Caco-2 (cell line): ENCODE measurements around the gene CD300A. TPM values are rescaled to one million over a fixed set of nuclear protein-coding genes. Genes with fewer than 3 reads are reported as not detected.

ENCODE experiments used
- BruUV-seq: library from RNA; stranded (reverse); fragments of 400-500 nt; replicated peaks from 2 replicates; lab custom pipeline; 2021; lab: Mats Ljungman, UMichigan
- CTCF ChIA-PET: fragments of 300-600 bp; sonication (Branson Sonifier 250); formaldehyde crosslinking; loops from one replicate; lab custom pipeline; 2022; ENCODE audit warnings: antibody characterized with exemption; lab: Charles Lee
- POLR2A ChIA-PET: fragments of 300-600 bp; sonication (Branson Sonifier 250); formaldehyde crosslinking; loops from one replicate; lab custom pipeline; 2022; ENCODE audit warnings: antibody characterized with exemption; lab: Charles Lee
- DNase-seq, 2 experiments: peaks; one replicate each; pipeline versions ENCODE4 v3.0.0 to v3.0.0-alpha.2; 2020 to 2022
- H3K27me3 ChIP-seq: replicated peaks from 2 replicates; pipeline ENCODE4 v1.6.0; 2011; ENCODE audit warnings: low read length; ENCODE audit not compliant: control insufficient read depth, insufficient read depth
- H3K36me3 ChIP-seq: 2 replicates; pipeline ENCODE4 v1.5.1; 2011; ENCODE audit warnings: low read length; ENCODE audit not compliant: control insufficient read depth, insufficient read depth
- H3K4me1 ChIP-seq: fragments of 250-450 bp; sonication (Bioruptor Pico); 2 replicates; pipeline ENCODE4 v1.5.1; 2020; ENCODE audit warnings: mild to moderate bottlenecking
- H3K4me3 ChIP-seq: 2 replicates; pipeline ENCODE4 v1.5.1; 2011; ENCODE audit warnings: low read depth, mild to moderate bottlenecking, control low read depth, low read length
- H3K9me3 ChIP-seq: fragments of 250-450 bp; sonication (Bioruptor Pico); 2 replicates; pipeline ENCODE4 v1.5.1; 2020; ENCODE audit warnings: mild to moderate bottlenecking, moderate library complexity
- H3K27ac Mint-ChIP-seq: one replicate; pipeline ENCODE4 v1.8.0; 2022; ENCODE audit warnings: mixed read lengths; ENCODE audit not compliant: unreplicated experiment
- H3K27me3 Mint-ChIP-seq: one replicate; pipeline ENCODE4 v1.8.0; 2022; ENCODE audit warnings: mixed read lengths; ENCODE audit not compliant: insufficient read depth, unreplicated experiment
- H3K36me3 Mint-ChIP-seq: one replicate; pipeline ENCODE4 v1.8.0; 2022; ENCODE audit warnings: mild to moderate bottlenecking, mixed read lengths; ENCODE audit not compliant: insufficient read depth, unreplicated experiment
- H3K4me1 Mint-ChIP-seq: one replicate; pipeline ENCODE4 v1.8.0; 2022; ENCODE audit warnings: low read depth, mixed read lengths; ENCODE audit not compliant: unreplicated experiment
- H3K4me3 Mint-ChIP-seq: one replicate; pipeline ENCODE4 v1.8.0; 2022; ENCODE audit warnings: mild to moderate bottlenecking, moderate library complexity, mixed read lengths; ENCODE audit not compliant: unreplicated experiment
- H3K9me3 Mint-ChIP-seq: one replicate; pipeline ENCODE4 v1.8.0; 2022; ENCODE audit warnings: mixed read lengths; ENCODE audit not compliant: unreplicated experiment
- CTCF ChIP-seq, 2 experiments: fragments of 200-600 bp in 1 of 2; IDR thresholded peaks; 1 replicate in 1 of 2; 2 replicates in 1 of 2; pipeline versions ENCODE4 v1.5.1 to v1.8.0; 2011 to 2022; ENCODE audit warnings: antibody characterized with exemption in 1 of 2, control low read depth in 1 of 2, inconsistent platforms in 1 of 2, low read depth in 1 of 2, low read length in 1 of 2, mild to moderate bottlenecking in 1 of 2, moderate library complexity in 1 of 2; ENCODE audit not compliant: insufficient read depth in 1 of 2, severe bottlenecking in 1 of 2, unreplicated experiment in 1 of 2
- intact Hi-C: fragments of 100-400 bp; cut with micrococcal nuclease; formaldehyde crosslinking; loops from one replicate; pipeline ENCODE4 v1.10.0; 2022; ENCODE audit not compliant: unreplicated experiment
- total RNA-seq: library from RNA; stranded (reverse); gene quantifications from 2 replicates; pipeline ENCODE4 v1.2.3, GENCODE V29; 2022

CD300A gene
- total RNA-seq, 1 experiment from 2014 or later, result not detected

- no peaks in the 10 kb centered on the region; the same call in 1 of the 2 replicates for H3K36me3 ChIP-seq
- ChIA-PET CTCF (interaction anchor here (0.6 to 9.4 kb wide), 14 partner anchors 8 to 420 kb away, joined by 3 to 110 read pairs (median 8); partner anchors contain the start of gene GPR142), POLR2A (interaction anchor here (0.6 to 1.5 kb wide), 4 partner anchors 20 to 102 kb away, joined by 3 to 7 read pairs (median 6); no protein-coding TSS in a partner anchor)
- no peak overlapping the region for H3K27ac Mint-ChIP-seq
- peak in 1 of 2 experiments; percentile 12 for TF ChIP-seq CTCF (IDR thresholded peaks at IDR 0.05; ENCODE audit: insufficient read depth in 1 of 2, low read depth in 1 of 2, low read length in 1 of 2, severe bottlenecking in 1 of 2, unreplicated experiment in 1 of 2)
- H3K27me3 Mint-ChIP-seq, result no peaks in the 10 kb centered on the region
- peak overlapping the region; percentile 63 for H3K4me3 Mint-ChIP-seq
- H3K36me3 Mint-ChIP-seq, result no peaks in the 10 kb centered on the region
- H3K9me3 ChIP-seq, result no peaks in the 10 kb centered on the region
- peaks cover 16% of the 10 kb centered on the region for H3K4me1 ChIP-seq
- H3K4me1 Mint-ChIP-seq, result peaks cover 8% of the 10 kb centered on the region
- H3K4me3 ChIP-seq, result peak overlapping the region; percentile 30
- intact Hi-C loops, result loop anchor here (2.0 kb wide), 1 partner anchor 21 kb away; the partner anchor contains the start of gene GPRC5C
- BruUV-seq, result no TSS peak
- no peaks in the 10 kb centered on the region for H3K27me3 ChIP-seq
- H3K9me3 Mint-ChIP-seq, result no peaks in the 10 kb centered on the region
- DNase-seq, result peak in 1 of 2 experiments; percentile 91
These were observed 12.7 kb upstream of the CD300A start for GRCh38 chr17:74453665-74454196.

GRCh38 chr17:74454197-74455024, 12.0 kb upstream of the CD300A start:
- H3K9me3 Mint-ChIP-seq, result no peaks in the 10 kb centered on the region
- TF ChIP-seq CTCF (IDR thresholded peaks at IDR 0.05; ENCODE audit: insufficient read depth in 1 of 2, low read depth in 1 of 2, low read length in 1 of 2, severe bottlenecking in 1 of 2, unreplicated experiment in 1 of 2), result no peak
- H3K36me3 ChIP-seq, result no peaks in the 10 kb centered on the region
- peaks cover 16% of the 10 kb centered on the region for H3K4me1 ChIP-seq
- H3K27me3 ChIP-seq, result no peaks in the 10 kb centered on the region
- BruUV-seq, result TSS peak; percentile 64
- peak overlapping the region; percentile 42 for H3K4me3 ChIP-seq
- ChIA-PET CTCF (interaction anchor here (0.5 to 9.4 kb wide), 16 partner anchors 9 to 419 kb away, joined by 3 to 110 read pairs (median 7); partner anchors contain the start of gene GPR142), POLR2A (interaction anchor here (0.6 to 1.5 kb wide), 4 partner anchors 21 to 101 kb away, joined by 3 to 7 read pairs (median 6); no protein-coding TSS in a partner anchor)
- H3K27me3 Mint-ChIP-seq, result no peaks in the 10 kb centered on the region
- peaks cover 8% of the 10 kb centered on the region for H3K4me1 Mint-ChIP-seq
- H3K27ac Mint-ChIP-seq, result peak overlapping the region; percentile 22
- peak in 1 of 2 experiments; percentile 94 for DNase-seq
- no peaks in the 10 kb centered on the region for H3K9me3 ChIP-seq
- intact Hi-C loops, result loop anchor here (2.0 kb wide), 1 partner anchor 22 kb away; the partner anchor contains the start of gene GPRC5C
- H3K4me3 Mint-ChIP-seq, result peak overlapping the region; percentile 63
- H3K36me3 Mint-ChIP-seq, result no peaks in the 10 kb centered on the region

GRCh38 chr17:74455025-74455545, 11.3 kb upstream of the CD300A start:
- peak overlapping the region; percentile 63 for H3K4me3 Mint-ChIP-seq
- H3K27me3 Mint-ChIP-seq, result no peaks in the 10 kb centered on the region
- peaks cover 8% of the 10 kb centered on the region for H3K4me1 Mint-ChIP-seq
- intact Hi-C loops, result loop anchor here (2.0 kb wide), 1 partner anchor 22 kb away; the partner anchor contains the start of gene GPRC5C
- Histone ChIP-seq H3K9me3 (no peaks in the 10 kb centered on the region), H3K4me3 (no peak overlapping the region), H3K4me1 (peaks cover 16% of the 10 kb centered on the region), H3K36me3 (no peaks in the 10 kb centered on the region), H3K27me3 (no peaks in the 10 kb centered on the region)
- no peak for TF ChIP-seq CTCF (IDR thresholded peaks at IDR 0.05; ENCODE audit: insufficient read depth in 1 of 2, low read depth in 1 of 2, low read length in 1 of 2, severe bottlenecking in 1 of 2, unreplicated experiment in 1 of 2)
- H3K36me3 Mint-ChIP-seq, result no peaks in the 10 kb centered on the region
- DNase-seq, result no peak
- no TSS peak for BruUV-seq
- no peaks in the 10 kb centered on the region for H3K9me3 Mint-ChIP-seq
- ChIA-PET CTCF (interaction anchor here (0.6 to 9.4 kb wide), 10 partner anchors 10 to 87 kb away, joined by 3 to 110 read pairs (median 6); partner anchors contain the start of gene GPR142), POLR2A (no interaction called here)
- H3K27ac Mint-ChIP-seq, result no peak overlapping the region
